HepG2 (cell line): ENCODE results near the gene KAT7. TPM values are rescaled to one million over a fixed set of nuclear protein-coding genes. Genes with fewer than 3 reads are reported as not detected.

Experiments
- FOSL1 ChIP-seq: sonication (generic); formaldehyde crosslinking; IDR thresholded peaks from 2 replicates; pipeline ENCODE4 v1.9.0; 2021; ENCODE audit warnings: missing genetic modification reagents, borderline replicate concordance
- FOXJ3 ChIP-seq: sonication (generic); formaldehyde crosslinking; IDR thresholded peaks from 2 replicates; pipeline ENCODE4 v1.4.0; 2020; ENCODE audit warnings: missing genetic modification reagents, mild to moderate bottlenecking, borderline replicate concordance
- NR2F6 ChIP-seq, 2 experiments: IDR thresholded peaks; 2 replicates each; pipeline ENCODE4 v1.6.1; 2016; ENCODE audit warnings: antibody characterized with exemption in 1 of 2, mild to moderate bottlenecking in 1 of 2
- ZNF367 ChIP-seq: sonication (generic); formaldehyde crosslinking; IDR thresholded peaks from 2 replicates; pipeline ENCODE4 v1.4.0; 2020; ENCODE audit warnings: missing genetic modification reagents, borderline replicate concordance
- ZNF724P ChIP-seq: sonication (generic); formaldehyde crosslinking; IDR thresholded peaks from 2 replicates; pipeline ENCODE4 v1.8.0; 2022; ENCODE audit warnings: missing genetic modification reagents, borderline replicate concordance
- polyA plus RNA-seq, 8 experiments: library from polyadenylated mRNA; depleted of rRNA in 3 of 8; stranded (reverse) in 7 of 8; unstranded in 1 of 8; fragments of >200 nt; fragmentation: Illumina TruSeq in 4 of 8; extraction: Trizol in 4 of 8; gene quantifications; 2 replicates each; pipeline versions ENCODE4 v1.2.1 to v1.2.3, GENCODE V29; 2011 to 2016; ENCODE audit warnings: low read depth in 4 of 8, missing spikeins in 1 of 8, mixed read lengths in 1 of 8; ENCODE audit not compliant: insufficient read depth in 1 of 8
- total RNA-seq, 5 experiments: library from RNA; depleted of rRNA; stranded (reverse); fragments of >200 nt; fragmentation: Illumina TruSeq; extraction: Trizol; gene quantifications; 2 replicates each; pipeline ENCODE4 v1.2.3, GENCODE V29; 2016; ENCODE audit warnings: low read depth in 1 of 5
- TF ChIP-seq, protein P1 (sequence below): sonication (generic); formaldehyde crosslinking; IDR thresholded peaks from 2 replicates; pipeline ENCODE4 v1.5.0; 2020; ENCODE audit warnings: mild to moderate bottlenecking, missing genetic modification reagents
- TF ChIP-seq, protein P2 (sequence below): sonication (generic); formaldehyde crosslinking; IDR thresholded peaks from 2 replicates; pipeline ENCODE4 v1.4.0; 2020; ENCODE audit warnings: missing genetic modification reagents, borderline replicate concordance

The KAT7 gene
- total and polyA plus RNA-seq, 2 of the 13 experiments (the other 11 are each of a cell fraction or from before 2014, with no cell fraction given): 21.2 to 39.2 TPM

DNA sequence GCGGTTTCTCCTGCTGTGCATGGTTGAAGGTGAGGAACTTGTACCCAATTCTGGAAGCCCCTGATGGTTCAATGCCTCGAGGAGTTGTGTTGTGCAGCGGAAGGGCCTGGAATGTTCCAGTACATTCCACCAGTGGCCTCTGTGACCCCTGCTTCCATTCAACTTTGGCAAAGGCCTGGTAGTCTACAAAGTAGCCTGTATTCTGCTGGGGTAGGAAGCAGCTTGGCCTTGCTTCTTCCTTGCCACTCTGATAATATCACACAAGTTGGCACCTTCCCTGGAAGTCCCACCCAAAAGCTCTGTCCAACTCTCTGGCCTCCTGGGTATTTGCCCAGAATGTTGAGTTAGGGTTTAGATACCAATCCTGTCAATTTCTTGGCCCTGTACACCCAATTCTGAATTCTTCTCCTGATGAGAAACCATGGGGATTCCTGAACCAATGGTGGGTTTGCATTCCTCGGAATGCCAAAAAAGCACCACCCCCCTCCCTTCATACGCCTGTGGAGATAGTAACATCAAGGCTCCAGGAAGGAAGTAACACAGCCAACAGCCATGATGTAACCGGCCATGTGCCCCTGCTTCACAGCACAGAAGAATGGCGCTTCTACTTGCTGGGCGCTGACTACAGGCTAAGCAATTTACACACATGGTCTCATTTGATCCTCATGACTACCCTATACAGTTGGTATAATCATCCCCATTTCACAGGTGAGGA lies 12.8 kb upstream of the KAT7 start (continued):
- TF ChIP-seq, protein P1, sequence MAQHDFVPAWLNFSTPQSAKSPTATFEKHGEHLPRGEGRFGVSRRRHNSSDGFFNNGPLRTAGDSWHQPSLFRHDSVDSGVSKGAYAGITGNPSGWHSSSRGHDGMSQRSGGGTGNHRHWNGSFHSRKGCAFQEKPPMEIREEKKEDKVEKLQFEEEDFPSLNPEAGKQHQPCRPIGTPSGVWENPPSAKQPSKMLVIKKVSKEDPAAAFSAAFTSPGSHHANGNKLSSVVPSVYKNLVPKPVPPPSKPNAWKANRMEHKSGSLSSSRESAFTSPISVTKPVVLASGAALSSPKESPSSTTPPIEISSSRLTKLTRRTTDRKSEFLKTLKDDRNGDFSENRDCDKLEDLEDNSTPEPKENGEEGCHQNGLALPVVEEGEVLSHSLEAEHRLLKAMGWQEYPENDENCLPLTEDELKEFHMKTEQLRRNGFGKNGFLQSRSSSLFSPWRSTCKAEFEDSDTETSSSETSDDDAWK (CRISPR knock-in tag): no peak
- no peak for TF ChIP-seq FOSL1 (CRISPR knock-in tag)
- TF ChIP-seq FOXJ3 (CRISPR knock-in tag): no peak
- TF ChIP-seq ZNF724P (CRISPR knock-in tag): no peak
- peak; percentile 69 for TF ChIP-seq NR2F6 (IDR thresholded peaks at IDR 0.05)
- TF ChIP-seq NR2F6 (CRISPR knock-in tag; IDR thresholded peaks at IDR 0.05): peak; percentile 61; the same call in 1 of the 2 replicates
- TF ChIP-seq, protein P2, sequence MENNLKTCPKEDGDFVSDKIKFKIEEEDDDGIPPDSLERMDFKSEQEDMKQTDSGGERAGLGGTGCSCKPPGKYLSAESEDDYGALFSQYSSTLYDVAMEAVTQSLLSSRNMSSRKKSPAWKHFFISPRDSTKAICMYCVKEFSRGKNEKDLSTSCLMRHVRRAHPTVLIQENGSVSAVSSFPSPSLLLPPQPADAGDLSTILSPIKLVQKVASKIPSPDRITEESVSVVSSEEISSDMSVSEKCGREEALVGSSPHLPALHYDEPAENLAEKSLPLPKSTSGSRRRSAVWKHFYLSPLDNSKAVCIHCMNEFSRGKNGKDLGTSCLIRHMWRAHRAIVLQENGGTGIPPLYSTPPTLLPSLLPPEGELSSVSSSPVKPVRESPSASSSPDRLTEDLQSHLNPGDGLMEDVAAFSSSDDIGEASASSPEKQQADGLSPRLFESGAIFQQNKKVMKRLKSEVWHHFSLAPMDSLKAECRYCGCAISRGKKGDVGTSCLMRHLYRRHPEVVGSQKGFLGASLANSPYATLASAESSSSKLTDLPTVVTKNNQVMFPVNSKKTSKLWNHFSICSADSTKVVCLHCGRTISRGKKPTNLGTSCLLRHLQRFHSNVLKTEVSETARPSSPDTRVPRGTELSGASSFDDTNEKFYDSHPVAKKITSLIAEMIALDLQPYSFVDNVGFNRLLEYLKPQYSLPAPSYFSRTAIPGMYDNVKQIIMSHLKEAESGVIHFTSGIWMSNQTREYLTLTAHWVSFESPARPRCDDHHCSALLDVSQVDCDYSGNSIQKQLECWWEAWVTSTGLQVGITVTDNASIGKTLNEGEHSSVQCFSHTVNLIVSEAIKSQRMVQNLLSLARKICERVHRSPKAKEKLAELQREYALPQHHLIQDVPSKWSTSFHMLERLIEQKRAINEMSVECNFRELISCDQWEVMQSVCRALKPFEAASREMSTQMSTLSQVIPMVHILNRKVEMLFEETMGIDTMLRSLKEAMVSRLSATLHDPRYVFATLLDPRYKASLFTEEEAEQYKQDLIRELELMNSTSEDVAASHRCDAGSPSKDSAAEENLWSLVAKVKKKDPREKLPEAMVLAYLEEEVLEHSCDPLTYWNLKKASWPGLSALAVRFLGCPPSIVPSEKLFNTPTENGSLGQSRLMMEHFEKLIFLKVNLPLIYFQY (CRISPR knock-in tag): no peak
- no peak for TF ChIP-seq ZNF367 (CRISPR knock-in tag)
